PC-9 (cell line): ENCODE results near the gene AK9. TPM values are rescaled to one million over a fixed set of nuclear protein-coding genes. Genes with fewer than 3 reads are reported as not detected.

Experiments
- BruUV-seq: library from RNA; stranded (reverse); fragments of 400-500 nt; replicated peaks from 2 replicates; lab custom pipeline; 2021; lab: Mats Ljungman, UMichigan
- CTCF ChIA-PET: fragments of 300-600 bp; sonication (Branson Sonifier 250); formaldehyde crosslinking; loops from one replicate; lab custom pipeline; 2022; ENCODE audit warnings: antibody characterized with exemption; lab: Charles Lee
- POLR2A ChIA-PET: fragments of 300-600 bp; sonication (Branson Sonifier 250); formaldehyde crosslinking; loops from one replicate; lab custom pipeline; 2022; ENCODE audit warnings: antibody characterized with exemption; ENCODE audit not compliant: unreplicated experiment; lab: Charles Lee
- DNase-seq, 2 experiments: peaks; one replicate each; pipeline versions ENCODE4 v3.0.0 to v3.0.0-alpha.2; 2015 to 2022; ENCODE audit warnings: mixed read lengths in 1 of 2
- H2AFZ ChIP-seq: fragments of 200-600 bp; sonication (generic); 2 replicates; pipeline ENCODE4 v1.8.1; 2017; ENCODE audit warnings: antibody characterized with exemption
- H3F3A ChIP-seq: fragments of 200-600 bp; sonication (generic); 2 replicates; pipeline ENCODE4 v1.8.1; 2017; ENCODE audit warnings: antibody characterized with exemption, mild to moderate bottlenecking, low read depth; ENCODE audit not compliant: insufficient read depth
- H3K27ac ChIP-seq: fragments of 200-600 bp; sonication (generic); 2 replicates; pipeline ENCODE4 v1.6.1; 2016; ENCODE audit warnings: mixed run types
- H3K27me3 ChIP-seq: fragments of 200-600 bp; sonication (generic); 2 replicates; pipeline ENCODE4 v1.6.1; 2016; ENCODE audit warnings: low read depth, mixed run types; ENCODE audit not compliant: insufficient read depth
- H3K36me3 ChIP-seq: fragments of 200-600 bp; sonication (generic); 2 replicates; pipeline ENCODE4 v1.6.1; 2016; ENCODE audit warnings: low read depth, mixed run types
- H3K4me1 ChIP-seq: fragments of 200-600 bp; sonication (generic); replicated peaks from 2 replicates; pipeline ENCODE4 v1.6.1; 2016; ENCODE audit warnings: mixed run types; ENCODE audit not compliant: insufficient read depth
- H3K4me2 ChIP-seq: fragments of 200-600 bp; sonication (generic); 2 replicates; pipeline ENCODE4 v1.6.1; 2017; ENCODE audit warnings: mixed run types
- H3K4me3 ChIP-seq: fragments of 200-600 bp; sonication (generic); 2 replicates; pipeline ENCODE4 v1.6.1; 2016; ENCODE audit warnings: mixed run types
- H3K79me2 ChIP-seq: fragments of 200-600 bp; sonication (generic); 2 replicates; pipeline ENCODE4 v1.6.1; 2017; ENCODE audit warnings: low read depth, mixed run types
- H3K9me2 ChIP-seq: fragments of 200-600 bp; sonication (generic); 2 replicates; pipeline ENCODE4 v1.8.1; 2017; ENCODE audit warnings: mild to moderate bottlenecking; ENCODE audit not compliant: insufficient read depth
- H3K9me3 ChIP-seq: fragments of 200-600 bp; sonication (generic); 2 replicates; pipeline ENCODE4 v1.8.1; 2016; ENCODE audit warnings: low read depth; ENCODE audit not compliant: insufficient read depth
- H4K20me1 ChIP-seq: fragments of 200-600 bp; sonication (generic); 2 replicates; pipeline ENCODE4 v1.8.1; 2017; ENCODE audit not compliant: insufficient read depth
- EZH2 ChIP-seq: fragments of 200-600 bp; sonication (generic); IDR thresholded peaks from 2 replicates; pipeline ENCODE4 v1.8.0; 2017; ENCODE audit warnings: antibody characterized with exemption, low read depth
- intact Hi-C: fragments of 100-400 bp; cut with micrococcal nuclease; formaldehyde crosslinking; loops from one replicate; pipeline ENCODE4 v1.10.0; 2022; ENCODE audit not compliant: unreplicated experiment
- total RNA-seq: library from RNA; stranded (reverse); gene quantifications from 2 replicates; pipeline ENCODE4 v1.2.3, GENCODE V29; 2021
- TF ChIP-seq, protein P1 (sequence below): fragments of 200-600 bp; sonication (generic); conservative IDR thresholded peaks from 2 replicates; pipeline ENCODE4 v1.6.1; 2017; ENCODE audit warnings: mixed run types, antibody characterized with exemption, mild to moderate bottlenecking, moderate library complexity

Gene AK9
- total RNA-seq, 1 experiment from 2014 or later: 7.4 TPM

DNA sequence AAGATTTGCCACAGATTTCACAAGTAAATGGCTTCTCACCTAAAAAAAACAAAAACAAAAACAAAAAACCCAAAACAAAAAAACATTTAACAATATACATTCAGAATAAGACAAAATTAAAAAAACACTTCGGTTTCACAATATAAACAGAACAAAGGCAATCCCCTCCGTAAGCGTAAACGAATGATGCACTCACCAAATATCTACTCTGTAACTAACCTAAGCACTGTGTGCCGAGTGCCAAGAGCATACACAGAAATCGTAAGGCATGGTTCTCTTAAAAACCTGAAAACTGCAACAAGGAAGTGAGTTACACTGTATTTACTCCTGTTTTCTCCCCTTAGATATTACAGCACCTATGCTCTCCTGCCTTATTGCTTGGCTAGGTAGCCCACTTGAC is 223.3 kb downstream of the AK9 start:
- ChIA-PET CTCF (no interaction called here), POLR2A (no interaction called here)
- H3K4me3 ChIP-seq: no peak overlapping the region
- TF ChIP-seq, protein P1, sequence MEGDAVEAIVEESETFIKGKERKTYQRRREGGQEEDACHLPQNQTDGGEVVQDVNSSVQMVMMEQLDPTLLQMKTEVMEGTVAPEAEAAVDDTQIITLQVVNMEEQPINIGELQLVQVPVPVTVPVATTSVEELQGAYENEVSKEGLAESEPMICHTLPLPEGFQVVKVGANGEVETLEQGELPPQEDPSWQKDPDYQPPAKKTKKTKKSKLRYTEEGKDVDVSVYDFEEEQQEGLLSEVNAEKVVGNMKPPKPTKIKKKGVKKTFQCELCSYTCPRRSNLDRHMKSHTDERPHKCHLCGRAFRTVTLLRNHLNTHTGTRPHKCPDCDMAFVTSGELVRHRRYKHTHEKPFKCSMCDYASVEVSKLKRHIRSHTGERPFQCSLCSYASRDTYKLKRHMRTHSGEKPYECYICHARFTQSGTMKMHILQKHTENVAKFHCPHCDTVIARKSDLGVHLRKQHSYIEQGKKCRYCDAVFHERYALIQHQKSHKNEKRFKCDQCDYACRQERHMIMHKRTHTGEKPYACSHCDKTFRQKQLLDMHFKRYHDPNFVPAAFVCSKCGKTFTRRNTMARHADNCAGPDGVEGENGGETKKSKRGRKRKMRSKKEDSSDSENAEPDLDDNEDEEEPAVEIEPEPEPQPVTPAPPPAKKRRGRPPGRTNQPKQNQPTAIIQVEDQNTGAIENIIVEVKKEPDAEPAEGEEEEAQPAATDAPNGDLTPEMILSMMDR: no peak
- no peak for TF ChIP-seq EZH2
- no peaks in the 10 kb centered on the region for H3K9me3 ChIP-seq
- BruUV-seq: no TSS peak
- peaks cover 15% of the 10 kb centered on the region for H4K20me1 ChIP-seq
- no peak overlapping the region for H3K4me2 ChIP-seq
- H3F3A ChIP-seq: no peaks in the 10 kb centered on the region
- intact Hi-C loops: no loop called here
- H3K27ac ChIP-seq: no peak overlapping the region
- no peak overlapping the region for H2AFZ ChIP-seq
- no peak for DNase-seq
- H3K4me1 ChIP-seq: no peaks in the 10 kb centered on the region
- no peaks in the 10 kb centered on the region for H3K9me2 ChIP-seq
- peaks cover 56% of the 10 kb centered on the region for H3K36me3 ChIP-seq
- no peaks in the 10 kb centered on the region for H3K27me3 ChIP-seq
- H3K79me2 ChIP-seq: no peaks in the 10 kb centered on the region

DNA sequence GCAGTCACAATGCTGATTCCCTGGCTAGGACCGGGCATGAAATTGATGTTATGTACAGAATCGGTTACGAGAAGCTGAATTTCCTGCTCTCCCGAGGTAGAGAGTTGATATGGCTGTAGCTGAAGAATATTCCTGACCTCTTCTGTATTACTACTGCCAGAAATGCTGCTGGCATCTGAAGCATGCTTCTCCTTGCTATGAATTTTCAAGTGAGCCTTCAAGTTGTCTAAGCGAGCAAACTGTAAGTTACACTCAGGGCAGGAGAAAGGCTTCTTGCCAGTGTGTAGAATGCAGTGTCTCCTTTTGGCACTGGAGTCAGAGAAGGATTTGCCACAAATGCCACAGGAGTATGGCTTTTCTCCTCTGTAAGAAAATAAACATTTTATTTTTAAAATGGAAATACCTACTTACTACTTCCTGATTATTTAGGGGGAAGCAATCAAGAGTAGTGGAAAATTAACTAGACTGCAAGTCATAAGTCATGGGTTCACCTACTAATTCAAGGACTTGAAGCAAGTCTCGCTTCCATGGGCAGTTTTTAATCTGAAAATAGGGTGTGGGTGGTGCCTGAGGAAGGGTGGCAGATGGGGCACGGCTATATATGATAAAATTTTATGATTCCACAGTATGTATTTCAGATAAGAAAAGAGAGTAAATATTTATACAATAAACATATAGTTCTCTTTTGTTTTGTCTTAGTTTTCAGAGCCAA is 224.6 kb downstream of the AK9 start:
- Histone ChIP-seq H3K79me2 (no peaks in the 10 kb centered on the region), H3K27me3 (no peaks in the 10 kb centered on the region), H3K36me3 (peaks cover 60% of the 10 kb centered on the region), H3K4me3 (no peak overlapping the region), H3F3A (0 out of 2 replicates have a peak, but pooled peaks cover under 1% of the 10 kb centered on the region), H3K4me1 (no peaks in the 10 kb centered on the region), H3K27ac (no peak overlapping the region), H2AFZ (no peak overlapping the region), H3K9me2 (no peaks in the 10 kb centered on the region), H4K20me1 (peaks cover 15% of the 10 kb centered on the region), H3K4me2 (no peak overlapping the region), H3K9me3 (no peaks in the 10 kb centered on the region)
- DNase-seq: no peak
- ChIA-PET POLR2A (interaction anchor here (0.8 kb wide), 1 partner anchor 13 kb away, joined by 7 read pairs; no protein-coding TSS in a partner anchor), CTCF (no interaction called here)
- BruUV-seq: no TSS peak
- no peak for TF ChIP-seq EZH2
- TF ChIP-seq, protein P1: no peak
- intact Hi-C loops: no loop called here

DNA sequence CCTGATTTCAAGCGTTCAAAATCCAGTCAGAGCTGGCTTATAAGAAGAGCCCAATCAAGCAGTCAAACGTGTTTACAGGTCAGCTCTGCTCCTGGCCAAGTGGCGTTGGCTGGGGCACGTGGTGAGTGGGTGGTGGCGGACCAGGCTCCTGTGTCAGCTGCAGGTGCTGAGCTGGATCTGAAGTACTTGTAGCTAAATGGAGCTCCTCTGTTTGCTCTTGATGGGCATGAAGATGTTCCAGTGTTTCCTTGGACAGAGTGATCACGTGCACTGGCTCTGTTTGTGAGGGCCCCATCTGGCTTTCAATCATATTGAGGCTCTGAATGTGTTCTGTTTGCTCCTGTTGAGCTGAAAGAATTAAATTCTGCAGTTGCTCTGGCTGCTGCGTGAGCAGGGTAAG is 225.2 kb downstream of the AK9 start:
- no peak overlapping the region for H3K4me2 ChIP-seq
- peaks cover 54% of the 10 kb centered on the region for H3K36me3 ChIP-seq
- TF ChIP-seq EZH2: no peak
- TF ChIP-seq, protein P1: no peak
- no peaks in the 10 kb centered on the region for H3K4me1 ChIP-seq
- intact Hi-C loops: no loop called here
- no peak overlapping the region for H2AFZ ChIP-seq
- H3K9me2 ChIP-seq: no peaks in the 10 kb centered on the region
- H3F3A ChIP-seq: peaks cover 6% of the 10 kb centered on the region; the same call in 1 of the 2 replicates
- ChIA-PET CTCF (no interaction called here), POLR2A (interaction anchor here (0.8 kb wide), 1 partner anchor 13 kb away, joined by 7 read pairs; no protein-coding TSS in a partner anchor)
- H3K9me3 ChIP-seq: no peaks in the 10 kb centered on the region
- no peak overlapping the region for H3K27ac ChIP-seq
- BruUV-seq: no TSS peak
- H4K20me1 ChIP-seq: peaks cover 15% of the 10 kb centered on the region
- no peak overlapping the region for H3K4me3 ChIP-seq
- no peaks in the 10 kb centered on the region for H3K27me3 ChIP-seq
- no peak for DNase-seq
- no peaks in the 10 kb centered on the region for H3K79me2 ChIP-seq
